EL (cell line): ENCODE data around the gene CLINT1.

Experiments
- DNase-seq: peaks from one replicate; pipeline ENCODE4 v3.0.0-alpha.2; 2016

Gene CLINT1

GRCh38 chr5:157756122-157756521, 102.8 kb downstream of the CLINT1 start:
- DNase-seq, result no peak

DNA sequence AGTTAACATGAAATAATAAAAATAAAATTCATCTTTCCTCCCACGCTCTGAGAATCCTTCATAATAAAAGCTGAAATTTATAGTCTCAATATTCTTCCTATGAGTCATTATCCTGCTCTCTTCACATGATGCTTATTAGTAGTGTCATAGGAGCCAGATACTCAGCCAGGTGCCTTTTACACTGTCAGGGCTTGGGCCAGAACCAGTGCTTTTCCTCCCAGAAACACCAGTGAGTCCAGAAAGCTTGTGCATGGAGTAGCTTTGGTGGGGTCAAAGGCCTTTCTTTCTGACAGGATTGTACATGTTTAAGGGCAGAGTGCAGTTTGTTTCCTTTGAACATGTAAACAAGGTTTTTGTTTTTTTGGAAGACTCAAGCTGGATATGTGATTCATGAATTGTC, 108.6 kb downstream of the CLINT1 start:
- peak; percentile 69 for DNase-seq

DNA sequence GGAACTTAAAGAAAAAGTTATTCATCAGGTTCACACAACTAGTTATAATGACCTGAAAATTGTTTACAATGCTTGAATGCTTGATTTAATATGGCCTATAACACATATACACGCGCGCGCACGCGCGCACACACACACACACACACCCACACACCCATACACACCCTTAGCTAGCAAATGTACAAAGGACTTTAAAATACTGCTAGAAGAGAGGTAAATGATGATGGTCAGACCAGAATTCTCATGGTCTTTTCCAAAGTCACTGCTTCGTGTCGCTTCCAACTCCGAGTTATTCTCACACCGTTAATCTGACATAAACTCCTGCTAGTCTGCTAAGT, 109.5 kb downstream of the CLINT1 start:
- no peak for DNase-seq

DNA sequence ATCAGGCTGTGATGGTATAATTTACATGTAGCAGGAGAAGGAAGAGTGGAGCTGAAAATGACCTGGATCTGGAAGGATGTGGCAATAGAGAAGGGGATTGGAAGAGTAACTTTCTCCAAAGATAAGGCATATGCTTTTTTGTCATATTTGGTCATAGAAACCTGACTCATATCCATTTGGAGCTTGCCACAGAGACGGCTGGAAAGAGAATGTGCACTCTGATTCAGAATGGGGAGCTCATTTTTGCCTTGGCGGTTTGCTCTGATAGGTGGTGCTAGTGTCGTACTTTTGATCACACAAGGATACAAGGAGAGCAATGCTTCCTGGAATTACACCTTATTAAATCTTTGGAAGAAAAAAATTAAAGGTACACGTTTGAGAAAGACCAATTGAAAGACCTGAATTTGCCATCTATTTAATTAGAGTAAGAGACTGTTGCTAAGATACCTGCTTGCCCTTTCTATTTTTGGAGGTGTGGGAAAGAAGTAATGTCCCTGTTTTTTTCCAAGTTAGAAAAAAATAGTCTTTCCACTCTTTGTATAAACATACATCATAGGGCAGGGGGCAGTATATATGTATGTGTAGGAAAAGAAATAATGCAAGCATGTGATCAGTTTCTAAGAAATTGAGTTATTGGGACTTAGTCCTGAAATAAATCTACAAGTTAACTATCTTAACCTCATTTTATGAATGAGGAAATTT, 110.0 kb downstream of the CLINT1 start:
- DNase-seq, result peak; percentile 87

GRCh38 chr5:157747766-157748700, 110.9 kb downstream of the CLINT1 start:
- peak; percentile 13 for DNase-seq

DNA sequence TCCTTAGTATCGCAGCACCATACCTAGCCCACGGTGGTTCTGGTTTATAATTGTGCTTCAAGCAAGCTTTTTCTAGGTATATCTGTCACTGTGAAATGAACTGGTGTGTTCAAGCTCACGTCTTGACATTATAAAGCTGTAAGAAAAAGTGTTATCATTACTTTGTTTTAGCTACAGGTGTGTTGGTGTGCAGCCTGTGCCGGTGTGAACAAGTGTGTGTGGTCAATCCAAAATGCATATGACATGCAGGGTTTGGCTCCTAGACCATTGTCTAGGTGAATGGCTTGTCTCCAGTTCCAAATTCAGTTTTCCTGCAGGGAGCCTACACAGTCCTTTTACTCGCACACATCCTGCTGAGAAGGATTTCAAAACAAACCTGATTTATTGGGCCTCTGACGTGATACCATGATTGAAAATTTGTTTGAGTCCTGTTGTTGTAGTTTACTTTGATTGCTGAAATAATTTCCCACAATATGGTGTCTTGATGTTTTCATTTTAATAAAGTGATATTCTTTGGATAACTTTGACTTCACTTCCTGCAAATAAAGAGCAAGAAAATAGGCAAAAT, 111.7 kb downstream of the CLINT1 start:
- DNase-seq, result no peak

DNA sequence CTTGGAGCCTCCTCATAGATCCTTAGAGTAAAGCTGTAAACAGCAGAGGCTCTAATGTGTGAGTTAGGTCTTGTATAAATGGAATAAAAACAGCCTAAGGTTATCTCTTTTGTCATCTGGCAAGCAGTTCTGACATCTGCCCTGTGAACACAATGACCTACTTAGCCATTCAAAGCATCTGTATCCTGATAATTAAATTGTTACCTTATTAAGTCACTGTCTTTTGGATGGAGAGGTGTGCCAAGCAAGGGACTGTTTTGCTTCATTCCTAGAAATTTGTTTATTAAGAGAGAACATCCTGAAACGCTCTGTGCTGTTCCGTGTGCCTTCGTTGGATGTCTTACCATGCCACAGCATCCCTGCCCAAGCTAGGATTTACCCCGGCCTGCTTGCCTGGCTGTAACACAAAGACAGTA, 113.9 kb downstream of the CLINT1 start:
- no peak for DNase-seq

GRCh38 chr5:157744051-157745011, 114.6 kb downstream of the CLINT1 start:
- peak; percentile 21 for DNase-seq

GRCh38 chr5:157743163-157744050, 115.5 kb downstream of the CLINT1 start, which contains the start of gene LSM11:
TSS of gene LSM11 (plus strand) at chr5:157743712. CDS start at chr5:157743751, 39 bp downstream.
- peak; percentile 84 for DNase-seq

- no peak for DNase-seq
Observed at GRCh38 chr5:157741131-157741530, 117.8 kb downstream of the CLINT1 start.

DNA sequence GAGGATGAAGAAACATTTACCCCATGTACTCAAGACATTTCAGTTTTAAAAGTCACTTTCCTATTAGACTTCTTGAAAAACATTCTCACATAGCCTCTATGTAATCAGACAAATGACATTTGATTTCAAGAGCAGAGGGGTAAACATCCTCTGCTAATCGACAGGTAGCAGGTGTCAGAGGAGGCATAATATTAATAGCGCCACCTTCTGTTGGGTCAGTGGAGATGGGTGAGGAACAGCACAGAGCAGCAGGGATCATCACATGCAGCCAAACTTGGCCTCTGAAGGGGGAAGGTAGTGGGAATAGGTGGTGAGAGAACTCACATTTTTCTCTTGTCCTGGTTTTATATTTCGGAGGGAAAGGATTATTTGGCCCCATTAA, 118.7 kb downstream of the CLINT1 start:
- peak; percentile 13 for DNase-seq

DNA sequence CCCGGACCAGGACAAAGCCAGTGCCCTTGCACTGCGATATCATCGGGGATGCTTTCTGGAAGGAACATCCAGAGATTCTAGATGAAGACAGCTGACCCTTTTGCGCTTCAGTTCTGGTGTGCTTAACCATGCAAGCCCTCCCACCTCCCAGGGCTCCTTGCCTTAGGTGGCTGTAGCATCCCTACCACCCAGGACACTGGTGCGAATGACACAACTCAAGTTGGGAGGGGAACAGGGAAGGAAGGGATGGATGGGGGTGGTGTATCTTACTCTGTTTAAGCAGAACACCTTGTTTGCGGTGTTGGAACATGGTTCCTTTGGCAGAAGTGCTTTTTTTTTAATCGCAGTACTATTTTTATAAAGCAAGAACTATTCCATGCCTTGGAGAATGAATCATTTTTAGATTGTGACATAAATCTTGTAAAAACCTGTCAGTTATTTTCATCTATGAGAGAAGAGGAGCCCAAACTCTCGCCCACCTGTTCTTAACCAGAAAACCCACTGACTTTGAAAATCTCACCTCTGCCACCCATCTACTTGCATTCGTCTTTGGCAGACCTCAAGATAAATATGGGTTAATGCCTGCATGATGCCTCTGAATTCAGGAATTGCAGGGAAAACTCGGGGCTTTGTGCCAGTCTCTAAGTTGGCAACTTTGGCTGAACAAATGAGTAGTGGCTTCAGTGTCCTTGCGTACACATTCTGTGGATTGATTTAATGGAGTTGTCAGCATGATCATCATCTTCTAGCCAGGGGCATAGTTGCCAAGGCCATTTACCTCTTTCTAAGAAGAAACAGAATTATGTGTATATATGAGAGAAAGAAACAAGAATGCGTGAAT, 119.3 kb downstream of the CLINT1 start:
- DNase-seq, result no peak

DNA sequence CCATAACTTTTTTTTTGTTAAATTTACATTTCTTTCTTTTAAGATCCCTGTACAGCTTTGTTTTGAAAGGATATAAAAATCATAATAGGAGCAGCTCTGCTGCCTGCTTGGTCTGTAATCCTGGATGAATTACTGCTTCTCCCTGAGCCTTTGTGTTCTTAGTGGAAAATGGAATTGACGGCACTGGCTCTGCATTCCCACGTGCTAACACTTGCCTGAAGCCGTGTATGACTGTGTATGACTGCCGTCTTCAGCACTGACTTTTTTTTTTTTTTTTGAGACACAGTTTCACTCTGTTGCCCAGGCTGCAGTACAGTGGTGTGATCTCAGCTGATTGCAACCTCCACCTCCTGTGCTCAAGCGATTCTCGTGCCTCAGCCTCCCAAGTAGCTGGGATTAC, 123.0 kb downstream of the CLINT1 start:
- DNase-seq, result no peak
